Nephron progenitor cell (in vitro differentiated cells): ENCODE data around the gene ZMIZ1.
A peak's percentile ranks its signal among the peaks of the same experiment; 100 is the strongest.

Experiments used
- DNase-seq: peaks from one replicate; pipeline ENCODE4 v3.0.0; 2021
- H3K27ac Mint-ChIP-seq: 2 replicates; pipeline ENCODE4 v1.8.0; 2021; ENCODE audit warnings: mild to moderate bottlenecking, moderate library complexity, mixed read lengths
- H3K27me3 Mint-ChIP-seq: 2 replicates; pipeline ENCODE4 v1.8.0; 2021; ENCODE audit warnings: mild to moderate bottlenecking, low read depth, mixed read lengths; ENCODE audit not compliant: poor library complexity
- H3K36me3 Mint-ChIP-seq: 2 replicates; pipeline ENCODE4 v1.8.0; 2021; ENCODE audit warnings: low read depth, mixed read lengths
- H3K4me1 Mint-ChIP-seq: 2 replicates; pipeline ENCODE4 v1.8.0; 2021; ENCODE audit warnings: mixed read lengths
- H3K4me3 Mint-ChIP-seq: 2 replicates; pipeline ENCODE4 v1.8.0; 2021; ENCODE audit warnings: mild to moderate bottlenecking, moderate library complexity, mixed read lengths
- H3K9me3 Mint-ChIP-seq: 2 replicates; pipeline ENCODE4 v1.8.0; 2021; ENCODE audit warnings: mild to moderate bottlenecking, moderate library complexity, mixed read lengths
- TF ChIP-seq, protein P1 (sequence below): fragments of 200-600 bp; sonication (generic); IDR thresholded peaks from 2 replicates; pipeline ENCODE4 v1.5.0; 2021; ENCODE audit warnings: antibody characterized with exemption

Gene ZMIZ1

GRCh38 chr10:79140085-79140793, 71.5 kb downstream of the ZMIZ1 start:
- peak overlapping the region; percentile 57 for H3K4me3 Mint-ChIP-seq
- TF ChIP-seq, protein P1, sequence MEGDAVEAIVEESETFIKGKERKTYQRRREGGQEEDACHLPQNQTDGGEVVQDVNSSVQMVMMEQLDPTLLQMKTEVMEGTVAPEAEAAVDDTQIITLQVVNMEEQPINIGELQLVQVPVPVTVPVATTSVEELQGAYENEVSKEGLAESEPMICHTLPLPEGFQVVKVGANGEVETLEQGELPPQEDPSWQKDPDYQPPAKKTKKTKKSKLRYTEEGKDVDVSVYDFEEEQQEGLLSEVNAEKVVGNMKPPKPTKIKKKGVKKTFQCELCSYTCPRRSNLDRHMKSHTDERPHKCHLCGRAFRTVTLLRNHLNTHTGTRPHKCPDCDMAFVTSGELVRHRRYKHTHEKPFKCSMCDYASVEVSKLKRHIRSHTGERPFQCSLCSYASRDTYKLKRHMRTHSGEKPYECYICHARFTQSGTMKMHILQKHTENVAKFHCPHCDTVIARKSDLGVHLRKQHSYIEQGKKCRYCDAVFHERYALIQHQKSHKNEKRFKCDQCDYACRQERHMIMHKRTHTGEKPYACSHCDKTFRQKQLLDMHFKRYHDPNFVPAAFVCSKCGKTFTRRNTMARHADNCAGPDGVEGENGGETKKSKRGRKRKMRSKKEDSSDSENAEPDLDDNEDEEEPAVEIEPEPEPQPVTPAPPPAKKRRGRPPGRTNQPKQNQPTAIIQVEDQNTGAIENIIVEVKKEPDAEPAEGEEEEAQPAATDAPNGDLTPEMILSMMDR = no peak
- peaks cover 100% of the 10 kb centered on the region for H3K4me1 Mint-ChIP-seq
- H3K9me3 Mint-ChIP-seq = no peaks in the 10 kb centered on the region
- H3K27me3 Mint-ChIP-seq = peaks cover 8% of the 10 kb centered on the region
- peaks cover 25% of the 10 kb centered on the region for H3K36me3 Mint-ChIP-seq
- no peak for DNase-seq
- peak overlapping the region; percentile 98 for H3K27ac Mint-ChIP-seq

DNA sequence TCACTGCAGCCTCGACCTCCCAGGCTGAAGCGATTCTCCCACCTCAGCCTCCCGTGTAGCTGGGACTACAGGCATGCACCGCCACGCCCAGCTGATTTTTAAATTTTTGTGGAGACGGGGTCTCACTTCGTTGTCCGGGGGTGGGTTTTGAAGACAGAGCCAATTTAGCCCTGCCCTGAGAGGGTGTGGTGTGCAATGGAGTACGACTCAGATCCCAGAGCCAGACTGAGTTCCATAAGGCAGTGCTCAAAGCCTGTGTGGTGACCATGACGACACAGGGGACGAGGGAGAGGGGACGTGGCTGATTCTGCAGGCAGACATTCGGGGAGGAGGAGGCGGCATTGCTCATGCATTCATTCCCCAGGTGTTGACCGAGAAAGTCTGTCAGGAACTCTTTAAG, 72.1 kb downstream of the ZMIZ1 start:
- Mint-ChIP-seq H3K4me1 (peaks cover 100% of the 10 kb centered on the region), H3K27ac (peak overlapping the region; percentile 98), H3K9me3 (no peaks in the 10 kb centered on the region), H3K4me3 (peak overlapping the region; percentile 64), H3K27me3 (peaks cover 8% of the 10 kb centered on the region), H3K36me3 (peaks cover 25% of the 10 kb centered on the region)
- DNase-seq = no peak
- TF ChIP-seq, protein P1 = no peak

- peak; percentile 59 for DNase-seq
- peaks cover 8% of the 10 kb centered on the region for H3K27me3 Mint-ChIP-seq
- peak overlapping the region; percentile 11 for H3K4me3 Mint-ChIP-seq
- H3K27ac Mint-ChIP-seq = peak overlapping the region; percentile 98
- peaks cover 100% of the 10 kb centered on the region for H3K4me1 Mint-ChIP-seq
- peaks cover 25% of the 10 kb centered on the region for H3K36me3 Mint-ChIP-seq
- H3K9me3 Mint-ChIP-seq = no peaks in the 10 kb centered on the region
- TF ChIP-seq, protein P1 = no peak
Measured at GRCh38 chr10:79142064-79142491, 73.3 kb downstream of the ZMIZ1 start.

GRCh38 chr10:79142522-79143309, 74.0 kb downstream of the ZMIZ1 start:
- Mint-ChIP-seq H3K36me3 (peaks cover 25% of the 10 kb centered on the region), H3K27ac (peak overlapping the region; percentile 98), H3K9me3 (no peaks in the 10 kb centered on the region), H3K4me3 (no peak overlapping the region), H3K27me3 (peaks cover 8% of the 10 kb centered on the region), H3K4me1 (peaks cover 100% of the 10 kb centered on the region)
- TF ChIP-seq, protein P1 = no peak
- DNase-seq = no peak

GRCh38 chr10:79143879-79144278, 75.1 kb downstream of the ZMIZ1 start:
- TF ChIP-seq, protein P1 = no peak
- H3K27ac Mint-ChIP-seq = no peak overlapping the region
- H3K36me3 Mint-ChIP-seq = peaks cover 25% of the 10 kb centered on the region
- peaks cover 8% of the 10 kb centered on the region for H3K27me3 Mint-ChIP-seq
- H3K4me3 Mint-ChIP-seq = no peak overlapping the region
- H3K9me3 Mint-ChIP-seq = no peaks in the 10 kb centered on the region
- no peak for DNase-seq
- peaks cover 100% of the 10 kb centered on the region for H3K4me1 Mint-ChIP-seq
